ENCODE measurements around the gene PAAF1.

The PAAF1 gene

DNA sequence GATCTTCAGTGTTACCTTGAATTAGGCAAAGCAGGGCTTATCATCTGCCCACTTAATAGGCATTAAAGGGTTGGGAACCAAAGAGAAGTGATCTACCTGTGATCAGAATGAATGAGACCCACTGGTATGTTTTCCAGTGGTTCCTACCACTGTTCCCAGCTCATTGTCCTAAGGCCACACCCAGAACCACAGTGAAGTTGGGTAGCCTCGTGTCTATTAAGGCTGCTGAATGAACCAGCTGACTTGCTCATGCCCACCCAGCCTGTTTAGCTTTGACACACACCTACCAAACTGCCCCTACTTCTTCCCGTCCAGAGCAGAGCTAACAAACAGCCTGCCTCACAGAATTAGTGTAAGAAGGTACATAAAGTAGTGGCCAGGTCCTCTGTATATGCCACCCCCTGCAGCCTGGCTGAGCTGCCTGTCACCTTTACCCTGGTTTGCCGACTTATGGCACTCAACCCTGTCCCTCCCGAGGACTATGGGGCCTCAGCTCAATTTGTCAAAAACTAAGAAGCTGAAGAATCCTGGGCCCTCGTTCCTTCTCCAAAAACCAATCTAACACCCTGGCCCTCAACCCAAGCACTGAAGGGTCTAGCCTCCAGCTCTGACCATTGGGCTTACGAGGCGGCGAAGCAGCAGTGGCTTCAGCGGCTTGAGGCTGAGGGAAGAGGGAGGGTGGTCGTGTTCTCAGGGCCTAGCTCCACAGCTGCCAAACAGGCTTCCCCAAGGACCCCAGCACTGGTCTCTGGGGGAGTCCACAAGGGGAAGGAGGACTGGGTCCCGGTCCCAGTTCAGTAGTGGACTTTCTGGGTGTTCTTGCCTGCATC lies 96.0 kb downstream of the PAAF1 start:
- no peak for DNase-seq (ENCODE audit: low spot score)

DNA sequence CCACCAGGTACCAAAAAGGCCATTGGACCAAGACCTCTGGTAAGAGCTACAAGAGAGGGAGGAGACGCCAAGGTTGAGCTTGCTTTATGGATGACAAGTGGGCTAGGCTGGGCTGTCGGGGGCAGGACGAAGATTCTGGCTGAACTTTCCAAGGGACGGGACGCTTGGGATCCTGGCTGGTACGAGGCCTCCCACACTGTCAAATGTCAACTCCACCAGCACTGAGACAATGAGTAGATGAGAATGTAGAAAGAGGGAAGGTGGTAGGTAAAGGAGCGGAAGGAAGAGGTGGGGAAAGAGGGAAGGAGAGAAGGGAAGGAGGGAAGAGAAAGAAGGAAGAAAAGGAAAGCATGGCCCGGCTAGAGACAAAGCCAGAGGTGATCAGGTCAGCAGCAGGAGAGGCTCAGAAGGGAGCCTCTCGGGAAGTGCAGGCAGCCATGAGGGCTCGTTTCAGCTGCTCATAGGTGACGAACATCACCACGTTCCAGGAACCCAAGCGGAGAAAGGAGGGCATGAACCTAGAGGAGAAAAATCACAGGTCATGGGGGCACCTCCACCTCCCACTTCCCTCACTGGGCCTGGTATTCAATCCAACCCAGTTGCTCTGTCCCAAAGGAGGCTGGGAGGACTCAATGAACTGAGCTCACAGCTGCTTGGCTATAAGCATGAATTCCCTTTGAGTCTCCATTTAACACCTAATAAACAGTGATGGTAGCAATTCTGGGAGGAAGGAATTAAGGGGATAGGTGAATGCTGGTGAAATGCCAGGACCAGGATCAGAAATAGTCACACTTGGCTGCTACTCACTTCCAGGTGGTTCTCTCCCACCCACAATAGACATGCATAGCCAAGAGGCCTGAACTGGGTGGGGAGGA lies 98.0 kb downstream of the PAAF1 start:
- no peak for DNase-seq (ENCODE audit: low spot score)

DNA sequence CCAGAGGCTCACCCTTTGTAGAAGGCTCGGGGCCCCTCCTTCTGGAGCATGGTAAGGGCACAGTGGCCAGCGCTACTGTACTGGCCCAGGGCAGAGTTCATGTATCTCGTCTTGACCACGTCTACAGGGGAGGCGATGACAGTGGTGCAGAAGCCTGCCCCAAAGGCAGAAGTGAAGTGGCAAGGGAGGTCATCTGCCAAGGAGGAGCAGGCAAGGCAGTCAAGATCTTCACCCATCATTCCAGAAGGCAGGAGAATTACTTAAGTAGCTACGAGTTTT lies 98.6 kb downstream of the PAAF1 start:
- DNase-seq (ENCODE audit: low spot score), result no peak

DNA sequence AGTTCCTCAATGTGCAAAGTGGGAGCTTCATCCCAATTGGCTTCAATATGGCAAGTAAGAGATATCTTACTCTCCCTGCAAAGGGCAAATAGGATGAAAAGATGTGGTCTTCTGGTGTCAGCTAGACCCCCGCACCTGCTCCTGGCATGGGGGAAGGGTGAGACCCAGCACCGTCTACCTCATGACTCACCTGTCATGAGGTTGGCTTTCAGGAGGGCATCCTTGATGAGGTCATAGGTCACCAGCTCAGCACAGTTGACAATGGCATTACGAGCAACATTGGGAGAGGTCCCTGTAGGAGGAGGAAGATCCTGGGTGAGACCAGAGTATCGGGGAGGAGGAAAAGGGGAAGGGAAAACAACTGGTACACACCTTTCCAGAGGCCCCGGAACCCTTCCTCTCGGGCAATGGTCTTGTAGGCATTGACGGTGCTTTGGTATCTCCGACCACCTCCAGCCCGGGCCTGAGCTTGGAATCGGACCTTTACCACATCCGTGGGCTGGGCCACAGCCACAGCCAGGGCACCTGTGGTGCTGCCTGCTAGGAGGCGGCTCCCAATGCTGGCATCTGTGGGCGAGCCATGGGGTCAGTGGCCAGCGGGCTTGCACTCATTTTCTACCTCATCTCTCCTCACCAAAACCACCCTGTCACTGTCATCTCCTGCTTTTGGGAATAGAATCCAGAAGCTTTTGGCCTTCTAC lies 99.8 kb downstream of the PAAF1 start:
- DNase-seq (ENCODE audit: low spot score), result no peak

DNA sequence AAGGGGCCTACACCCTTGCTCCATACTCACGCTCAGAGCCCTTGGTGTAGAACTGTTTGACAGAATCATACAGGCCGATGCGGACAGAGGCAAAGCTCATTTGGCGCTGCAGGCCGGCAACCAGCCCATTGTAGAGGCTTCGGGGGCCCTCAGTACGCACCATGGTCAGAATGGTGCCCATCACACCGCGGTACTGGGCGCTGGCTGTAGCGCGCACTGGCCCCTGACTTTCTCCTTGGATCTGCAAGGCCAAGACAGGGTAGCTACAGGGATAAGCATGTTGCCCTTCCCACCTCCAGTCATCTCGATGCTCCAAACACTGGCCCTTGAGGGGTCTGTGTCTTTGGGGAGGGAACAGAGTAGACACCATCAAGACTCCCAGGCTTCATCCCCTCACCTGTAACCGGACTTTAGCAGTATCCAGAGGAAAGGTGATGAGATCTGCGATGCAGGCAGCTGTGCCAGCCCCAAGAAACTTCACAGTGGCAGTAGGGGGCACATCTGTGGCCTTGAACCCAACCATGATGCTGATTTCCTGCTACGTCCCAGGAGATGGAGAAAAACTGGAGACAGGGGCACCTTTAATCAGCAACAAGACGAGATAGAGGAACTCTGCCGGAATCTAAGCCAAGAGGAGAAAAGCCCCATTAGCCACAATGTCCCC lies 101.2 kb downstream of the PAAF1 start:
- no peak for DNase-seq (ENCODE audit: low spot score)

DNA sequence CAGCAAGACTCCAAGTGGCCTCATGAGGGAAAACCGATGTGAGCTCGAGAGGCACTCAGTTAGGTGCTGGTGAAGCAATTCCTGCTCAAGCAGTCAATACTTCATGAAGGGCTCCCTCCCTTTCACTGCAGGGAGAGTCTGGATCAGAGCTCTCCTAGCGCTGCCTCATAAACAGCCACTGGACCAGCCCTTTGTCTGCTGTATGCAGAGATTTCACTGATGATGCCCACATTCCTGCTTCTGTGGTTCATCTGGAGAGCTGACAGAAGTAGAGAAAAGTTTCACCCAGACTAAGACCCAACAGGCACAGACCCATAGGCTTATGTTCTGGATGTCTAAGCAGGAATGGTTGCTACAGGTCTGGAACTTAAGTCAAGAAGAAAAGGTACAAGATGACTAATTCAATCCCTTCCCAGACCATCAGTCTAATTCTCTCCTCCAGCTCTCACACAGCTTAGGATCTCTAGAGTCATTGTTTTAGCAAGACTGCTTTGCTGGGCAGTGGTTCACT lies 101.8 kb downstream of the PAAF1 start:
- no peak for DNase-seq (ENCODE audit: low spot score)

DNA sequence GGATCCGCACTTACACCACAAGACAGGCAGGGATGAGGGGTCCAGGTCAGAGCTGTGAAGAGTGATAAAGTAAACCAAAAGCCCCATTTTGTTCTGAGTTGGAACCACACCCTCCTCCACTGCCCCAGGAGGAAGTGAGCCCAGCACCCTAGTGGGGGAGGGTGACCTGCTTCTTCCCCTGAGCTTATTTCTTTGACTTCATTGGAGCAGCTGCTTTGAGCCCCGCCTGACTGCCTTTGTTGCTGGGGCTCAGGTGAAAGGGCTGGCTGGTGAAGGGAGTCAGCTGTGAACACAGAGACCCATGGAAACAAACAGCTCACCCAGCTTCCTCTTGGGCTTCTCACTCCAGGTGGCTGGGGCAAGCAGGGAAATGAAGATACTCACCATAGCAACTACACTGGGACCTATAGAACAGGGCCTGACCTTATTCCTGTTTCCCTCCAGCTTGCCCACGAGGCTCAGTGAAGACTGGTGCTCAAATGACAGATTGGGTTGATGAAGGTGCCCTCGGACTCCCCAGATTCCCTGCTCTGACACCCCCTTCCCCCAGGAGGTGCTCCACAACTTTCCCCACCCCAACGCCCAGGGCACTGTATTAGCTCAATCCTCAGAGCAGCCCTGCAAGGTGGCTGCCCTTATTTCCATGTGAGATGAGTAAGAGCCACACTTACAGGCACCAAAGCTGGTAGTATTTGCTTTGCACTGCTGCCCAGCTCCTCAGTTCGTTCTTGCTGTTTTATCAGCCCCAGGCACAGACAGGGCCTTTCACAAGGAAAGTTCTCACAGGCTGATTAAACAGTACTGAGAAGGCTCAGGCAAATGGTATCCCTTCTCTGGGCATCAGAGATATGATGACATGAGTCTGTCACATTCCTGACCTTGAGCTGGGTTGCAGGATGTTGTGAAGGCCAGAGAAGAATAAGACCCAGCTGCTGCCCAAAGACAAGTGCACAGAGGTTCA lies 103.5 kb downstream of the PAAF1 start:
- DNase-seq (ENCODE audit: low spot score), result no peak
